Loucy (cell line): ENCODE measurements around the gene GAS7.

ENCODE experiments used
- H2AFZ ChIP-seq: fragments of 200-600 bp; sonication (generic); 2 replicates; pipeline ENCODE4 v1.6.0; 2016; ENCODE audit warnings: antibody characterized with exemption, mild to moderate bottlenecking, low read length, moderate library complexity
- H3F3A ChIP-seq: fragments of 200-600 bp; 2 replicates; pipeline ENCODE4 v1.6.0; 2016; ENCODE audit warnings: antibody characterized with exemption, low read depth, mild to moderate bottlenecking
- H3K27me3 ChIP-seq: fragments of 200-600 bp; sonication (generic); 2 replicates; pipeline ENCODE4 v1.6.1; 2014; ENCODE audit warnings: low read length, mild to moderate bottlenecking; ENCODE audit not compliant: insufficient read depth, poor library complexity, severe bottlenecking
- H3K36me3 ChIP-seq: fragments of 200-600 bp; sonication (generic); 2 replicates; pipeline ENCODE4 v1.6.1; 2016; ENCODE audit warnings: low read length; ENCODE audit not compliant: insufficient read depth
- H3K4me1 ChIP-seq: fragments of 200-600 bp; sonication (generic); 2 replicates; pipeline ENCODE4 v1.5.1; 2014; ENCODE audit warnings: low read length, mild to moderate bottlenecking; ENCODE audit not compliant: insufficient read depth, poor library complexity, severe bottlenecking
- H3K4me2 ChIP-seq: fragments of 200-600 bp; sonication (generic); 2 replicates; pipeline ENCODE4 v1.6.0; 2014; ENCODE audit warnings: antibody characterized with exemption, low read length, low read depth, mild to moderate bottlenecking; ENCODE audit not compliant: poor library complexity, severe bottlenecking
- H3K4me3 ChIP-seq: fragments of 200-600 bp; sonication (generic); 2 replicates; pipeline ENCODE4 v1.5.1; 2014; ENCODE audit warnings: low read length, mild to moderate bottlenecking, mixed read lengths; ENCODE audit not compliant: poor library complexity, severe bottlenecking
- H3K79me2 ChIP-seq: fragments of 200-600 bp; sonication (generic); 2 replicates; pipeline ENCODE4 v1.6.1; 2014; ENCODE audit warnings: low read length; ENCODE audit not compliant: insufficient read depth
- H3K9ac ChIP-seq: fragments of 200-600 bp; sonication (generic); 2 replicates; pipeline ENCODE4 v1.6.0; 2014; ENCODE audit warnings: mild to moderate bottlenecking, low read depth, low read length, moderate library complexity; ENCODE audit not compliant: poor library complexity, severe bottlenecking
- H3K9me2 ChIP-seq: fragments of 200-600 bp; sonication (generic); replicated peaks from 2 replicates; pipeline ENCODE4 v1.6.1; 2016; ENCODE audit warnings: low read depth, low read length, mixed read lengths
- H3K9me3 ChIP-seq: fragments of 200-600 bp; sonication (generic); 2 replicates; pipeline ENCODE4 v1.6.1; 2014; ENCODE audit warnings: mild to moderate bottlenecking, antibody characterized with exemption, low read length, low read depth; ENCODE audit not compliant: insufficient read depth
- H4K20me1 ChIP-seq: fragments of 200-600 bp; sonication (generic); 2 replicates; pipeline ENCODE4 v1.6.0; 2014; ENCODE audit warnings: antibody characterized with exemption, low read length, mild to moderate bottlenecking; ENCODE audit not compliant: insufficient read depth, poor library complexity, severe bottlenecking
- EZH2phosphoT487 ChIP-seq: fragments of 200-600 bp; IDR thresholded peaks from 2 replicates; pipeline ENCODE4 v1.6.1; 2018; ENCODE audit warnings: antibody characterized with exemption, mild to moderate bottlenecking, moderate library complexity, borderline replicate concordance
- TF ChIP-seq, protein P1 (sequence below): fragments of 200-600 bp; sonication (generic); conservative IDR thresholded peaks from 2 replicates; pipeline ENCODE4 v1.5.1; 2014; ENCODE audit warnings: mild to moderate bottlenecking, antibody characterized with exemption, low read length

Gene GAS7

DNA sequence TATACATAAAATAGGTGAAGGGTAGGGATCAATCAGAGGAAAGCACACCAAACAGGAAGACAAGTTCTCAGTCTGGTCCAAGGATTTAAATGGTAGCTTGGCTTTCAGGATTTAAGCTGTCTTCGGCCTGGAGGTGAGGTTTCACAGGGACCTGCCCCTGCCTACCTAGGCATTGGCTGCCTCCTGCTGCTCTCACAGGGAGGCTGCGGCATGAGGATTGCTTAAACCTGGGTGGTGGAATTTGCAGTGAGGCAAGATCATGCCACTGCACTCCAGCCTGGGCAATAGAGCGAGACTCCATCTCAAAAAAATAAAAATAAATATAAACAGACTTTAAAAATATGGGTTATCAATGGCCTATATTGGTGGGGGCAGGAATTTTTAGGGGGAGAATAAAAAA, 114.5 kb downstream of the GAS7 start:
- no peak overlapping the region for H3K4me3 ChIP-seq
- peaks cover 35% of the 10 kb centered on the region for H3K4me1 ChIP-seq
- H3K4me2 ChIP-seq, result no peak overlapping the region
- no peaks in the 10 kb centered on the region for H4K20me1 ChIP-seq
- H3K27me3 ChIP-seq, result no peaks in the 10 kb centered on the region
- H3K36me3 ChIP-seq, result peaks cover 8% of the 10 kb centered on the region; the same call in 1 of the 2 replicates
- no peak overlapping the region for H3K9ac ChIP-seq
- H2AFZ ChIP-seq, result no peak overlapping the region
- peaks cover 92% of the 10 kb centered on the region for H3K79me2 ChIP-seq
- H3F3A ChIP-seq, result no peaks in the 10 kb centered on the region
- H3K9me2 ChIP-seq, result no peaks in the 10 kb centered on the region
- TF ChIP-seq, protein P1, sequence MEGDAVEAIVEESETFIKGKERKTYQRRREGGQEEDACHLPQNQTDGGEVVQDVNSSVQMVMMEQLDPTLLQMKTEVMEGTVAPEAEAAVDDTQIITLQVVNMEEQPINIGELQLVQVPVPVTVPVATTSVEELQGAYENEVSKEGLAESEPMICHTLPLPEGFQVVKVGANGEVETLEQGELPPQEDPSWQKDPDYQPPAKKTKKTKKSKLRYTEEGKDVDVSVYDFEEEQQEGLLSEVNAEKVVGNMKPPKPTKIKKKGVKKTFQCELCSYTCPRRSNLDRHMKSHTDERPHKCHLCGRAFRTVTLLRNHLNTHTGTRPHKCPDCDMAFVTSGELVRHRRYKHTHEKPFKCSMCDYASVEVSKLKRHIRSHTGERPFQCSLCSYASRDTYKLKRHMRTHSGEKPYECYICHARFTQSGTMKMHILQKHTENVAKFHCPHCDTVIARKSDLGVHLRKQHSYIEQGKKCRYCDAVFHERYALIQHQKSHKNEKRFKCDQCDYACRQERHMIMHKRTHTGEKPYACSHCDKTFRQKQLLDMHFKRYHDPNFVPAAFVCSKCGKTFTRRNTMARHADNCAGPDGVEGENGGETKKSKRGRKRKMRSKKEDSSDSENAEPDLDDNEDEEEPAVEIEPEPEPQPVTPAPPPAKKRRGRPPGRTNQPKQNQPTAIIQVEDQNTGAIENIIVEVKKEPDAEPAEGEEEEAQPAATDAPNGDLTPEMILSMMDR, result no peak
- no peak for TF ChIP-seq EZH2phosphoT487
- peaks cover 4% of the 10 kb centered on the region; the same call in 1 of the 2 replicates for H3K9me3 ChIP-seq

DNA sequence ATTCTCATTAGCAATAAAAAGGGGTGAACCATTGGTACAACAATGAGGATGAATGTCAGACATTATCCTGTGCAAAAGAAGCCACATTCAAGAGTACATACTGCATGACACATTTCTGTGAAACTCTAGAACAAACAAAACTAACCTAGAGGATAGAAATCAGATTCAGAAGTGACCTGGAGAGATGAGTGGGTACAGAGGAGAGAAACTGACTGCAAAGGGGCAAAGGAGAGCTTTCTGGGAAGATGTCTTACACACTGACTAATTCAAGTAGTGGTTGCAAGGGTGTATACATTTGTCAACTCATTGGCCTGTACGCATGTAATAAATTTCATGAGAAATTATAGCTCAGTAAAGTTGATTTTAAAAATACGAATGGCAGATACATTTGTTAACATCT, 115.6 kb downstream of the GAS7 start:
- H2AFZ ChIP-seq, result no peak overlapping the region
- H3K9ac ChIP-seq, result no peak overlapping the region
- H3K27me3 ChIP-seq, result no peaks in the 10 kb centered on the region
- H3K9me2 ChIP-seq, result no peaks in the 10 kb centered on the region
- no peak overlapping the region for H3K4me3 ChIP-seq
- H3K79me2 ChIP-seq, result peaks cover 93% of the 10 kb centered on the region
- H3F3A ChIP-seq, result no peaks in the 10 kb centered on the region
- peaks cover 4% of the 10 kb centered on the region; the same call in 1 of the 2 replicates for H3K9me3 ChIP-seq
- H4K20me1 ChIP-seq, result no peaks in the 10 kb centered on the region
- H3K4me1 ChIP-seq, result peaks cover 40% of the 10 kb centered on the region
- H3K36me3 ChIP-seq, result peaks cover 8% of the 10 kb centered on the region; the same call in 1 of the 2 replicates
- TF ChIP-seq EZH2phosphoT487, result no peak
- TF ChIP-seq, protein P1, result no peak
- H3K4me2 ChIP-seq, result no peak overlapping the region

DNA sequence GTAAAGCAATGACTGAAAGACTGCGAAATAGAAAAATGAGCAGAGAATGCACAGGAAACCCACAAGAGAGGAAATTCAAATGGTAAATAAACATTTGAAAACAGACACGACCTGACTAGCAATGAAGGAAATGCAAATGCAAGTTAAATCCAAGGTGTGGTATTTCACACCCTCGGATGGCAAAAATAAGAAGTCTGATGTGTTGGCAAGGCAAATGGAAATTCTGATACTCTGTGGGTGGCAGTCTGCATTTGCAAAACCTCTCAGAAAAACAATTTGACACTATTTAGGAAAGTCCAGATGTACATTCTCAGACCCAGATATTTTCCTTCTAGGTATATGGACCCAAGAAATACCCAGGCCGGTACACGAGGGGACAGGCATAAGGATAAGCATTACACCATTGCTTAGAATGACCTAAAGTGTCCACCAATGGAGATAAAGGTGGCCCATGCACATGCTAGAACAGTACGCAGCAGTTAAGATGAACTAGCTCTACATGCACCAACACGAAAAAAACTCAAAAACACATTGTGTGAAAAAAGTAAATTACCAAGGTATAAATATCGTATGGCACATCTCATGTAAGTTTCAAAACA, 116.7 kb downstream of the GAS7 start:
- H4K20me1 ChIP-seq, result no peaks in the 10 kb centered on the region
- H2AFZ ChIP-seq, result no peak overlapping the region
- H3K4me1 ChIP-seq, result peaks cover 37% of the 10 kb centered on the region
- H3K4me2 ChIP-seq, result no peak overlapping the region
- H3K27me3 ChIP-seq, result no peaks in the 10 kb centered on the region
- H3K79me2 ChIP-seq, result peaks cover 92% of the 10 kb centered on the region
- no peak for TF ChIP-seq EZH2phosphoT487
- TF ChIP-seq, protein P1, result no peak
- no peaks in the 10 kb centered on the region for H3K9me2 ChIP-seq
- peaks cover 4% of the 10 kb centered on the region; the same call in 1 of the 2 replicates for H3K9me3 ChIP-seq
- H3K36me3 ChIP-seq, result peaks cover 8% of the 10 kb centered on the region; the same call in 1 of the 2 replicates
- no peaks in the 10 kb centered on the region for H3F3A ChIP-seq
- H3K4me3 ChIP-seq, result no peak overlapping the region
- H3K9ac ChIP-seq, result no peak overlapping the region
